22Rv1 (cell line): ENCODE data around the gene NOP10.

Experiments used
- ZFX ChIP-seq: fragments of 450-650 bp; IDR thresholded peaks from 2 replicates; pipeline ENCODE4 v1.6.1; 2017; ENCODE audit warnings: antibody characterized with exemption, borderline replicate concordance
- TF ChIP-seq, protein P1 (sequence below): fragments of 450-650 bp; IDR thresholded peaks from 2 replicates; pipeline ENCODE4 v1.5.1; 2017; ENCODE audit warnings: mild to moderate bottlenecking

DNA sequence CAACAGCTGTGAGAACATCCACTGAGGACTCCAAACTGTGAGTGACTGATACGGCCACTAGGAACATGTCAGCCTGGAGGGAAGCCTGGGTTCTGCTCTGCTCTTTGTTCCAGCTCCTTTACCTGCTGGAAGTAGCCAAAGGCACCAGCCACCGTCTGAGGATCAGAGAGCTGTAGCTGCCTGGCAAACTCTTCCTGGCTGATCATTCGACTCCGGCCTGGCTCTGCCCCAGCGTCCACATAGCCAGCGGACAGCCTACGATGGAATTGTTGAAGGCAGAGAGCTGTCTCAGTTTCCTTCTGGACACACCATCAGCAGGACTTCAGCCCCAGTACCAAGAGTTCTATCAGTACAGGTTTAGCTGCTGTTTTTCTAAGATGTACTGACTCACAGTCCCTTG is 18.3 kb upstream of the NOP10 start:
- TF ChIP-seq, protein P1, sequence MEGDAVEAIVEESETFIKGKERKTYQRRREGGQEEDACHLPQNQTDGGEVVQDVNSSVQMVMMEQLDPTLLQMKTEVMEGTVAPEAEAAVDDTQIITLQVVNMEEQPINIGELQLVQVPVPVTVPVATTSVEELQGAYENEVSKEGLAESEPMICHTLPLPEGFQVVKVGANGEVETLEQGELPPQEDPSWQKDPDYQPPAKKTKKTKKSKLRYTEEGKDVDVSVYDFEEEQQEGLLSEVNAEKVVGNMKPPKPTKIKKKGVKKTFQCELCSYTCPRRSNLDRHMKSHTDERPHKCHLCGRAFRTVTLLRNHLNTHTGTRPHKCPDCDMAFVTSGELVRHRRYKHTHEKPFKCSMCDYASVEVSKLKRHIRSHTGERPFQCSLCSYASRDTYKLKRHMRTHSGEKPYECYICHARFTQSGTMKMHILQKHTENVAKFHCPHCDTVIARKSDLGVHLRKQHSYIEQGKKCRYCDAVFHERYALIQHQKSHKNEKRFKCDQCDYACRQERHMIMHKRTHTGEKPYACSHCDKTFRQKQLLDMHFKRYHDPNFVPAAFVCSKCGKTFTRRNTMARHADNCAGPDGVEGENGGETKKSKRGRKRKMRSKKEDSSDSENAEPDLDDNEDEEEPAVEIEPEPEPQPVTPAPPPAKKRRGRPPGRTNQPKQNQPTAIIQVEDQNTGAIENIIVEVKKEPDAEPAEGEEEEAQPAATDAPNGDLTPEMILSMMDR: no peak
- no peak for TF ChIP-seq ZFX
